HEK293T (cell line): ENCODE results near the gene CLINT1.
"Not testable (repeated sequence)": the region's sequence is repeated elsewhere in the genome, so short reads cannot be mapped to it uniquely, and the experiment has no call there.

ENCODE experiments used
- BHLHE40 ChIP-seq: fragments of 450-650 bp; IDR thresholded peaks from 2 replicates; pipeline ENCODE4 v1.6.1; 2016; ENCODE audit warnings: mild to moderate bottlenecking, moderate library complexity, borderline replicate concordance
- ELF4 ChIP-seq: fragments of 450-650 bp; IDR thresholded peaks from 2 replicates; pipeline ENCODE4 v1.6.1; 2017; ENCODE audit warnings: antibody characterized with exemption
- FOXA1 ChIP-seq: fragments of 450-650 bp; IDR thresholded peaks from 2 replicates; pipeline ENCODE4 v1.6.1; 2016; ENCODE audit warnings: mild to moderate bottlenecking
- FOXM1 ChIP-seq: fragments of 450-650 bp; IDR thresholded peaks from 2 replicates; pipeline ENCODE4 v1.6.1; 2017; ENCODE audit warnings: mild to moderate bottlenecking, borderline replicate concordance
- HDGF ChIP-seq: fragments of 450-650 bp; IDR thresholded peaks from 2 replicates; pipeline ENCODE4 v1.6.1; 2017; ENCODE audit warnings: antibody characterized with exemption, borderline replicate concordance
- PKNOX1 ChIP-seq: fragments of 450-650 bp; IDR thresholded peaks from 2 replicates; pipeline ENCODE4 v1.6.1; 2016
- SP1 ChIP-seq: fragments of 450-650 bp; IDR thresholded peaks from 2 replicates; pipeline ENCODE4 v1.6.1; 2017
- ZNF384 ChIP-seq: fragments of 450-650 bp; IDR thresholded peaks from 2 replicates; pipeline ENCODE4 v1.6.1; 2016

- not testable (repeated sequence) for TF ChIP-seq FOXA1, FOXM1, SP1, BHLHE40, PKNOX1, ELF4, ZNF384, HDGF
Observed at GRCh38 chr5:157881498-157881897, 22.6 kb upstream of the CLINT1 start.
